EH (cell line): ENCODE results near the gene SP6.

ENCODE experiments used
- DNase-seq: peaks from one replicate; pipeline ENCODE4 v3.0.0-alpha.2; 2015; ENCODE audit warnings: low read depth

SP6 gene

GRCh38 chr17:47812146-47812920 is 38.6 kb downstream of the SP6 start:
- DNase-seq, result no peak

- no peak for DNase-seq
These were observed 39.3 kb downstream of the SP6 start for GRCh38 chr17:47811709-47812108.

- no peak for DNase-seq
These were observed 39.9 kb downstream of the SP6 start for GRCh38 chr17:47810901-47811635.

- DNase-seq, result peak; percentile 89
These were observed 40.7 kb downstream of the SP6 start for GRCh38 chr17:47810200-47810821.

- no peak for DNase-seq
These were observed 42.0 kb downstream of the SP6 start for GRCh38 chr17:47808830-47809480.

- no peak for DNase-seq
These were observed 42.7 kb downstream of the SP6 start for GRCh38 chr17:47808036-47808829.

GRCh38 chr17:47807421-47807820 is 43.5 kb downstream of the SP6 start:
- DNase-seq, result no peak

- no peak for DNase-seq
These were observed 44.1 kb downstream of the SP6 start for GRCh38 chr17:47806913-47807255.

- DNase-seq, result no peak
These were observed 44.7 kb downstream of the SP6 start for GRCh38 chr17:47806026-47806912.

- no peak for DNase-seq
These were observed 46.5 kb downstream of the SP6 start for GRCh38 chr17:47804461-47804860.

GRCh38 chr17:47803751-47804150 is 47.2 kb downstream of the SP6 start:
- DNase-seq, result no peak

- DNase-seq, result no peak
These were observed 47.8 kb downstream of the SP6 start for GRCh38 chr17:47803201-47803600.

- DNase-seq, result peak; percentile 55
These were observed 48.5 kb downstream of the SP6 start for GRCh38 chr17:47802341-47803022.

GRCh38 chr17:47801906-47802305 is 49.1 kb downstream of the SP6 start:
- DNase-seq, result no peak

GRCh38 chr17:47801176-47801765 is 49.7 kb downstream of the SP6 start:
- no peak for DNase-seq

GRCh38 chr17:47800686-47801085 is 50.3 kb downstream of the SP6 start:
- DNase-seq, result no peak

- peak; percentile 28 for DNase-seq
These were observed 53.2 kb downstream of the SP6 start for GRCh38 chr17:47797797-47798196.
